CD8-positive, alpha-beta memory T cell (primary cell): Measurements from ENCODE around the gene RIC8B. TPM values are rescaled to one million over a fixed set of nuclear protein-coding genes. Genes with fewer than 3 reads are reported as not detected.
A peak's percentile ranks its signal among the peaks of the same experiment; 100 is the strongest.

Experiments
- CTCF ChIA-PET: fragments of 350-600 bp; sonication (Branson Sonifier 250); formaldehyde crosslinking; loops from one replicate; lab custom pipeline; 2021; ENCODE audit warnings: antibody characterized with exemption; lab: Charles Lee
- POLR2A ChIA-PET: fragments of 350-600 bp; sonication (Branson Sonifier 250); formaldehyde crosslinking; loops from one replicate; lab custom pipeline; 2021; ENCODE audit warnings: antibody characterized with exemption; lab: Charles Lee
- DNase-seq, 5 donors: peaks; one replicate each; pipeline versions ENCODE4 v3.0.0 to v3.0.0-alpha.2; 2020 to 2022; ENCODE audit warnings: mixed read lengths in 1 of 5
- H3K27ac ChIP-seq: one replicate; pipeline ENCODE4 v1.7.0; 2013; ENCODE audit warnings: low read depth, mild to moderate bottlenecking, low read length, moderate library complexity
- H3K27me3 ChIP-seq: 2 replicates; pipeline ENCODE4 v1.7.0; 2013; ENCODE audit warnings: low read length, mild to moderate bottlenecking; ENCODE audit not compliant: insufficient read depth, poor library complexity, severe bottlenecking
- H3K36me3 ChIP-seq: 2 replicates; pipeline ENCODE4 v1.7.0; 2013; ENCODE audit warnings: mild to moderate bottlenecking, low read length, moderate library complexity; ENCODE audit not compliant: insufficient read depth
- H3K4me1 ChIP-seq: 2 replicates; pipeline ENCODE4 v1.7.0; 2013; ENCODE audit warnings: mild to moderate bottlenecking, low read length, moderate library complexity; ENCODE audit not compliant: insufficient read depth
- H3K4me3 ChIP-seq: 2 replicates; pipeline ENCODE4 v1.7.0; 2013; ENCODE audit warnings: mild to moderate bottlenecking, low read length
- H3K9me3 ChIP-seq: 2 replicates; pipeline ENCODE4 v1.7.0; 2013; ENCODE audit warnings: mild to moderate bottlenecking, low read length
- H3K27ac Mint-ChIP-seq, 8 donors: one replicate each; pipeline ENCODE4 v1.8.0; 2020 to 2021; ENCODE audit warnings: mixed read lengths in 8 of 8, mild to moderate bottlenecking in 6 of 8, inconsistent platforms in 3 of 8, moderate library complexity in 3 of 8
- H3K27me3 Mint-ChIP-seq, 2 donors: one replicate each; pipeline ENCODE4 v1.8.0; 2020 to 2021; ENCODE audit warnings: mixed read lengths in 2 of 2, mild to moderate bottlenecking in 1 of 2, moderate library complexity in 1 of 2
- H3K36me3 Mint-ChIP-seq, 3 donors: one replicate each; pipeline ENCODE4 v1.8.0; 2020 to 2021; ENCODE audit warnings: mixed read lengths in 3 of 3, inconsistent platforms in 1 of 3, mild to moderate bottlenecking in 1 of 3
- H3K4me1 Mint-ChIP-seq, 3 donors: one replicate each; pipeline ENCODE4 v1.8.0; 2020 to 2021; ENCODE audit warnings: mixed read lengths in 3 of 3, inconsistent platforms in 1 of 3, mild to moderate bottlenecking in 1 of 3
- H3K4me3 Mint-ChIP-seq, 7 donors: one replicate each; pipeline ENCODE4 v1.8.0; 2020 to 2021; ENCODE audit warnings: mixed read lengths in 7 of 7, mild to moderate bottlenecking in 6 of 7, moderate library complexity in 4 of 7, inconsistent platforms in 2 of 7
- H3K9me3 Mint-ChIP-seq, 5 donors: one replicate each; pipeline ENCODE4 v1.8.0; 2020 to 2022; ENCODE audit warnings: mixed read lengths in 5 of 5, mild to moderate bottlenecking in 3 of 5, moderate library complexity in 2 of 5, inconsistent platforms in 1 of 5
- polyA plus RNA-seq: library from polyadenylated mRNA; unstranded; fragments of 300-500 nt; fragmentation: Illumina TruSeq; gene quantifications from one replicate; pipeline ENCODE4 v1.2.3, GENCODE V29; 2021
- total RNA-seq, 2 experiments: library from RNA; stranded (reverse); gene quantifications; one replicate each; pipeline ENCODE4 v1.2.3, GENCODE V29; 2021

Gene RIC8B
- total and polyA plus RNA-seq, 3 experiments from 2014 or later: 9.9 to 11.2 (median 10.2) TPM

GRCh38 chr12:106883426-106883825, 108.9 kb downstream of the RIC8B start:
- Mint-ChIP-seq H3K4me1 (no peaks in the 10 kb centered on the region), H3K9me3 (no peaks in the 10 kb centered on the region), H3K4me3 (no peak overlapping the region), H3K36me3 (peaks cover 0 to 87% (median 28%) of the 10 kb centered on the region in 3 donors), H3K27me3 (no peaks in the 10 kb centered on the region), H3K27ac (no peak overlapping the region)
- Histone ChIP-seq H3K27me3 (no peaks in the 10 kb centered on the region), H3K36me3 (peaks cover 10% of the 10 kb centered on the region), H3K4me1 (no peaks in the 10 kb centered on the region), H3K9me3 (no peaks in the 10 kb centered on the region), H3K4me3 (no peak overlapping the region), H3K27ac (no peak overlapping the region)
- ChIA-PET CTCF (no interaction called here), POLR2A (no interaction called here)
- DNase-seq: no peak

- Histone ChIP-seq H3K4me3 (no peak overlapping the region), H3K4me1 (no peaks in the 10 kb centered on the region), H3K36me3 (peaks cover 10% of the 10 kb centered on the region), H3K27me3 (no peaks in the 10 kb centered on the region), H3K9me3 (no peaks in the 10 kb centered on the region), H3K27ac (no peak overlapping the region)
- ChIA-PET CTCF (no interaction called here), POLR2A (no interaction called here)
- H3K27me3 Mint-ChIP-seq: no peaks in the 10 kb centered on the region
- peak overlapping the region in 1 of 8 donors; percentile 54 for H3K27ac Mint-ChIP-seq
- no peaks in the 10 kb centered on the region for H3K9me3 Mint-ChIP-seq
- peaks cover 0 to 74% (median 31%) of the 10 kb centered on the region in 3 donors for H3K36me3 Mint-ChIP-seq
- no peak overlapping the region for H3K4me3 Mint-ChIP-seq
- no peak for DNase-seq
- no peaks in the 10 kb centered on the region for H3K4me1 Mint-ChIP-seq
Observed at GRCh38 chr12:106885026-106885425, 110.5 kb downstream of the RIC8B start.

GRCh38 chr12:106885541-106886249, 111.2 kb downstream of the RIC8B start:
- Histone ChIP-seq H3K36me3 (peaks cover 10% of the 10 kb centered on the region), H3K27me3 (no peaks in the 10 kb centered on the region), H3K9me3 (no peaks in the 10 kb centered on the region), H3K4me1 (no peaks in the 10 kb centered on the region), H3K27ac (no peak overlapping the region), H3K4me3 (no peak overlapping the region)
- H3K36me3 Mint-ChIP-seq: peaks cover 0 to 68% (median 31%) of the 10 kb centered on the region in 3 donors
- no peaks in the 10 kb centered on the region for H3K4me1 Mint-ChIP-seq
- H3K27ac Mint-ChIP-seq: peak overlapping the region in 1 of 8 donors; percentile 43
- ChIA-PET POLR2A (no interaction called here), CTCF (no interaction called here)
- no peak for DNase-seq
- no peaks in the 10 kb centered on the region for H3K27me3 Mint-ChIP-seq
- H3K4me3 Mint-ChIP-seq: no peak overlapping the region
- H3K9me3 Mint-ChIP-seq: no peaks in the 10 kb centered on the region

- Histone ChIP-seq H3K4me1 (no peaks in the 10 kb centered on the region), H3K27ac (no peak overlapping the region), H3K36me3 (peaks cover 10% of the 10 kb centered on the region), H3K9me3 (no peaks in the 10 kb centered on the region), H3K4me3 (no peak overlapping the region), H3K27me3 (no peaks in the 10 kb centered on the region)
- H3K27ac Mint-ChIP-seq: no peak overlapping the region
- no peak for DNase-seq
- H3K9me3 Mint-ChIP-seq: no peaks in the 10 kb centered on the region
- H3K36me3 Mint-ChIP-seq: peaks cover 0 to 55% (median 23%) of the 10 kb centered on the region in 3 donors
- POLR2A ChIA-PET: no interaction called here
- H3K27me3 Mint-ChIP-seq: no peaks in the 10 kb centered on the region
- CTCF ChIA-PET: interaction anchor here (1.3 kb wide), 1 partner anchor 33 kb away, joined by 3 read pairs; no protein-coding TSS in a partner anchor
- no peaks in the 10 kb centered on the region for H3K4me1 Mint-ChIP-seq
- no peak overlapping the region for H3K4me3 Mint-ChIP-seq
Observed at GRCh38 chr12:106886932-106887331, 112.5 kb downstream of the RIC8B start.

GRCh38 chr12:106888348-106888970, 114.0 kb downstream of the RIC8B start:
- peaks cover 10% of the 10 kb centered on the region for H3K36me3 ChIP-seq
- H3K9me3 Mint-ChIP-seq: no peaks in the 10 kb centered on the region
- no peaks in the 10 kb centered on the region for H3K27me3 ChIP-seq
- DNase-seq: no peak
- H3K27ac ChIP-seq: no peak overlapping the region
- no peaks in the 10 kb centered on the region for H3K4me1 ChIP-seq
- no peak overlapping the region for H3K4me3 ChIP-seq
- peak overlapping the region in 1 of 8 donors; percentile 51 for H3K27ac Mint-ChIP-seq
- peaks cover 0 to 45% (median 18%) of the 10 kb centered on the region in 3 donors for H3K36me3 Mint-ChIP-seq
- ChIA-PET CTCF (no interaction called here), POLR2A (no interaction called here)
- no peaks in the 10 kb centered on the region for H3K4me1 Mint-ChIP-seq
- no peaks in the 10 kb centered on the region for H3K9me3 ChIP-seq
- no peak overlapping the region for H3K4me3 Mint-ChIP-seq
- H3K27me3 Mint-ChIP-seq: no peaks in the 10 kb centered on the region

GRCh38 chr12:106889326-106889725, 114.8 kb downstream of the RIC8B start:
- H3K9me3 ChIP-seq: no peaks in the 10 kb centered on the region
- Mint-ChIP-seq H3K36me3 (peaks cover 0 to 36% (median 14%) of the 10 kb centered on the region in 3 donors), H3K4me1 (no peaks in the 10 kb centered on the region), H3K4me3 (no peak overlapping the region), H3K27me3 (no peaks in the 10 kb centered on the region), H3K9me3 (no peaks in the 10 kb centered on the region), H3K27ac (no peak overlapping the region)
- H3K27me3 ChIP-seq: no peaks in the 10 kb centered on the region
- CTCF ChIA-PET: no interaction called here
- peaks cover 2% of the 10 kb centered on the region for H3K36me3 ChIP-seq
- H3K4me1 ChIP-seq: no peaks in the 10 kb centered on the region
- no peak overlapping the region for H3K27ac ChIP-seq
- POLR2A ChIA-PET: no interaction called here
- H3K4me3 ChIP-seq: no peak overlapping the region
- no peak for DNase-seq

GRCh38 chr12:106889950-106890626, 115.6 kb downstream of the RIC8B start:
- Histone ChIP-seq H3K4me3 (no peak overlapping the region), H3K4me1 (no peaks in the 10 kb centered on the region), H3K9me3 (no peaks in the 10 kb centered on the region), H3K27me3 (no peaks in the 10 kb centered on the region), H3K27ac (no peak overlapping the region), H3K36me3 (no peaks in the 10 kb centered on the region)
- H3K27me3 Mint-ChIP-seq: no peaks in the 10 kb centered on the region
- H3K27ac Mint-ChIP-seq: no peak overlapping the region
- no peaks in the 10 kb centered on the region for H3K9me3 Mint-ChIP-seq
- peaks cover 0 to 29% (median 13%) of the 10 kb centered on the region in 3 donors for H3K36me3 Mint-ChIP-seq
- POLR2A ChIA-PET: no interaction called here
- H3K4me1 Mint-ChIP-seq: no peaks in the 10 kb centered on the region
- no peak overlapping the region for H3K4me3 Mint-ChIP-seq
- CTCF ChIA-PET: no interaction called here
- no peak for DNase-seq

GRCh38 chr12:106892075-106892474, 117.6 kb downstream of the RIC8B start:
- Mint-ChIP-seq H3K4me1 (peaks cover 2 to 10% (median 4%) of the 10 kb centered on the region in 3 donors), H3K9me3 (no peaks in the 10 kb centered on the region), H3K27me3 (no peaks in the 10 kb centered on the region), H3K27ac (no peak overlapping the region), H3K4me3 (no peak overlapping the region), H3K36me3 (peaks cover 0 to 13% (median 12%) of the 10 kb centered on the region in 3 donors)
- Histone ChIP-seq H3K27ac (no peak overlapping the region), H3K9me3 (no peaks in the 10 kb centered on the region), H3K27me3 (no peaks in the 10 kb centered on the region), H3K36me3 (no peaks in the 10 kb centered on the region), H3K4me3 (no peak overlapping the region), H3K4me1 (no peaks in the 10 kb centered on the region)
- ChIA-PET POLR2A (no interaction called here), CTCF (no interaction called here)
- DNase-seq: no peak
